ENCODE data around the gene RPL10L. TPM values are rescaled to one million over a fixed set of nuclear protein-coding genes. Genes with fewer than 3 reads are reported as not detected.

RPL10L gene
- total RNA-seq, 1 donor from 2014 or later = not detected

GRCh38 chr14:46661728-46662127 is 10.1 kb upstream of the RPL10L start:
- Histone ChIP-seq H3K4me1 (no peaks in the 10 kb centered on the region), H3K4me3 (no peak overlapping the region), H3K9me3 (peaks cover 7% of the 10 kb centered on the region), H3K36me3 (no peaks in the 10 kb centered on the region), H3K27ac (no peak overlapping the region), H3K27me3 (ENCODE audit: low read depth) (no peaks in the 10 kb centered on the region)
- TF ChIP-seq CTCF (IDR thresholded peaks at IDR 0.05) = no peak
- ATAC-seq (no peak), DNase-seq (no peak)
- intact Hi-C loops (cut with DNase I) = no loop called here

GRCh38 chr14:46653031-46653755 is 1.6 kb upstream of the RPL10L start:
- Histone ChIP-seq H3K4me1 (no peaks in the 10 kb centered on the region), H3K36me3 (no peaks in the 10 kb centered on the region), H3K4me3 (no peak overlapping the region), H3K9me3 (no peaks in the 10 kb centered on the region), H3K27me3 (ENCODE audit: low read depth) (no peaks in the 10 kb centered on the region), H3K27ac (no peak overlapping the region)
- ATAC-seq (peak in 1 of 2 donors; percentile 43), DNase-seq (no peak)
- intact Hi-C loops (cut with DNase I) = no loop called here
- no peak for TF ChIP-seq CTCF (IDR thresholded peaks at IDR 0.05)

- Histone ChIP-seq H3K36me3 (no peaks in the 10 kb centered on the region), H3K27ac (no peak overlapping the region), H3K4me3 (no peak overlapping the region), H3K9me3 (no peaks in the 10 kb centered on the region), H3K4me1 (no peaks in the 10 kb centered on the region), H3K27me3 (ENCODE audit: low read depth) (no peaks in the 10 kb centered on the region)
- ATAC-seq = no peak
- TF ChIP-seq CTCF (IDR thresholded peaks at IDR 0.05) = no peak
- DNase-seq = no peak
- intact Hi-C loops (cut with DNase I) = no loop called here
Measured at GRCh38 chr14:46646796-46647195, 4.8 kb downstream of the RPL10L start.

- Histone ChIP-seq H3K36me3 (no peaks in the 10 kb centered on the region), H3K4me1 (no peaks in the 10 kb centered on the region), H3K27me3 (ENCODE audit: low read depth) (no peaks in the 10 kb centered on the region), H3K9me3 (no peaks in the 10 kb centered on the region), H3K4me3 (no peak overlapping the region), H3K27ac (no peak overlapping the region)
- ATAC-seq = no peak
- intact Hi-C loops (cut with DNase I) = no loop called here
- no peak for TF ChIP-seq CTCF (IDR thresholded peaks at IDR 0.05)
- no peak for DNase-seq
Measured at GRCh38 chr14:46626876-46627275, 24.7 kb downstream of the RPL10L start.
